A673 (cell line): ENCODE results near the gene TSPAN5. TPM values are rescaled to one million over a fixed set of nuclear protein-coding genes. Genes with fewer than 3 reads are reported as not detected.

Experiments used
- BruUV-seq: library from RNA; stranded (reverse); fragments of 400-500 nt; replicated peaks from 2 replicates; lab custom pipeline; 2021; lab: Mats Ljungman, UMichigan
- CTCF ChIA-PET: fragments of 300-600 bp; sonication (Branson Sonifier 250); formaldehyde crosslinking; loops from one replicate; lab custom pipeline; 2022; ENCODE audit warnings: antibody characterized with exemption; lab: Charles Lee
- POLR2A ChIA-PET: fragments of 300-600 bp; sonication (Branson Sonifier 250); formaldehyde crosslinking; loops from one replicate; lab custom pipeline; 2022; ENCODE audit warnings: antibody characterized with exemption; ENCODE audit not compliant: low non-redundant PET; lab: Charles Lee
- DNase-seq: peaks from one replicate; pipeline ENCODE4 v3.0.0-alpha.2; 2015; ENCODE audit warnings: low spot score
- H3K27ac ChIP-seq: fragments of 200-600 bp; sonication (generic); 2 replicates; pipeline ENCODE4 v1.5.1; 2016; ENCODE audit warnings: mixed run types, low read depth, mild to moderate bottlenecking, mixed read lengths, antibody characterized with exemption, low read length; ENCODE audit not compliant: poor library complexity, severe bottlenecking
- H3K27me3 ChIP-seq: fragments of 200-600 bp; sonication (generic); replicated peaks from 2 replicates; pipeline ENCODE4 v1.6.1; 2017; ENCODE audit warnings: mixed run types, low read depth, mild to moderate bottlenecking, mixed read lengths, antibody characterized with exemption, low read length; ENCODE audit not compliant: insufficient read depth, poor library complexity
- H3K36me3 ChIP-seq: fragments of 200-600 bp; sonication (generic); 2 replicates; pipeline ENCODE4 v1.6.1; 2016; ENCODE audit warnings: mixed run types, mild to moderate bottlenecking, mixed read lengths, antibody characterized with exemption, low read length; ENCODE audit not compliant: insufficient read depth, poor library complexity, severe bottlenecking
- H3K4me1 ChIP-seq: fragments of 200-600 bp; sonication (generic); 2 replicates; pipeline ENCODE4 v1.6.1; 2017; ENCODE audit warnings: mixed run types, mild to moderate bottlenecking, mixed read lengths, antibody characterized with exemption, low read length; ENCODE audit not compliant: insufficient read depth, poor library complexity, severe bottlenecking
- H3K4me3 ChIP-seq: fragments of 200-600 bp; sonication (generic); 2 replicates; pipeline ENCODE4 v1.5.1; 2016; ENCODE audit warnings: low read depth, mixed run types, mild to moderate bottlenecking, mixed read lengths, low read length; ENCODE audit not compliant: poor library complexity, severe bottlenecking
- H3K9me3 ChIP-seq: fragments of 200-600 bp; sonication (generic); 2 replicates; pipeline ENCODE4 v1.6.1; 2016; ENCODE audit warnings: mixed run types, low read depth, mild to moderate bottlenecking, mixed read lengths, antibody characterized with exemption, low read length; ENCODE audit not compliant: poor library complexity, severe bottlenecking
- CTCF ChIP-seq: fragments of 300-800, 200-600 bp; sonication (generic); conservative IDR thresholded peaks from 2 replicates; pipeline ENCODE4 v1.5.1; 2017; ENCODE audit warnings: low read depth, mild to moderate bottlenecking, antibody characterized with exemption, low read length, moderate library complexity, mixed read lengths
- EZH2 ChIP-seq: fragments of 200-600 bp; sonication (generic); IDR thresholded peaks from 2 replicates; pipeline ENCODE4 v1.6.1; 2017; ENCODE audit warnings: borderline replicate concordance, low read depth, mild to moderate bottlenecking, mixed read lengths, antibody characterized with exemption, low read length; ENCODE audit not compliant: poor library complexity, severe bottlenecking
- intact Hi-C: fragments of 100-400 bp; cut with micrococcal nuclease; formaldehyde crosslinking; loops from one replicate; pipeline ENCODE4 v1.10.0; 2022; ENCODE audit not compliant: unreplicated experiment
- total RNA-seq: library from RNA; stranded (reverse); gene quantifications from 2 replicates; pipeline ENCODE4 v1.2.3, GENCODE V29; 2021

TSPAN5 gene
- total RNA-seq, 1 experiment from 2014 or later = 15.2 TPM

- H3K4me3 ChIP-seq = no peak overlapping the region
- H3K4me1 ChIP-seq = peaks cover 16% of the 10 kb centered on the region
- no TSS peak for BruUV-seq
- TF ChIP-seq CTCF (no peak), EZH2 (no peak)
- no peaks in the 10 kb centered on the region for H3K36me3 ChIP-seq
- DNase-seq = no peak
- H3K9me3 ChIP-seq = no peaks in the 10 kb centered on the region
- H3K27ac ChIP-seq = no peak overlapping the region
- ChIA-PET POLR2A (no interaction called here), CTCF (no interaction called here)
- no peaks in the 10 kb centered on the region for H3K27me3 ChIP-seq
- intact Hi-C loops = no loop called here
These were observed 33.0 kb downstream of the TSPAN5 start for GRCh38 chr4:98625399-98625798.

- Histone ChIP-seq H3K9me3 (no peaks in the 10 kb centered on the region), H3K27ac (no peak overlapping the region), H3K27me3 (no peaks in the 10 kb centered on the region), H3K36me3 (no peaks in the 10 kb centered on the region), H3K4me1 (peaks cover 16% of the 10 kb centered on the region), H3K4me3 (no peak overlapping the region)
- intact Hi-C loops = no loop called here
- no peak for TF ChIP-seq CTCF
- TF ChIP-seq EZH2 = no peak
- DNase-seq = no peak
- ChIA-PET POLR2A (no interaction called here), CTCF (no interaction called here)
- no TSS peak for BruUV-seq
These were observed 33.8 kb downstream of the TSPAN5 start for GRCh38 chr4:98624642-98625041.

DNA sequence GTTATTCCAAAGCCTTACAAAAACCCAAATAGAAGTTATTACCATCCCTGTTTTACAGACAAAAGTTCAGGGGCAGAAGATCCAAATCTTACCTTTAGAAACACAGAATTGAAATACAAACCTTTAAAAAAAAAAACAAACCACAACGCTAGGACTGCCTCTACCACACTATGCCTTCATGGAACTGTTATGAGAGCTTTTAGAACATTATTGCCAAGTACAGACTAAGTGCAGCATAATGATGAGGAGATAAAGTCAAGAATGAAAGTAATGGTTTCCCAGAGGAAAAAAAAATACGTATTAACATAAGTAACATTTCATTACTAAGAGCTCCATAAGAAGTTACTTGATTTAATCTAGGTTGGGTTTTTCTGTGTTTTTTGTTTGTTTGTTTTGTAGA, 34.3 kb downstream of the TSPAN5 start:
- TF ChIP-seq CTCF (no peak), EZH2 (no peak)
- Histone ChIP-seq H3K27ac (no peak overlapping the region), H3K27me3 (no peaks in the 10 kb centered on the region), H3K36me3 (no peaks in the 10 kb centered on the region), H3K9me3 (no peaks in the 10 kb centered on the region), H3K4me3 (no peak overlapping the region), H3K4me1 (peaks cover 16% of the 10 kb centered on the region)
- intact Hi-C loops = no loop called here
- ChIA-PET CTCF (no interaction called here), POLR2A (no interaction called here)
- DNase-seq = no peak
- no TSS peak for BruUV-seq
